ENCODE results near the gene PKN3. TPM values are rescaled to one million over a fixed set of nuclear protein-coding genes. Genes with fewer than 3 reads are reported as not detected.

PKN3 gene
- total RNA-seq, 2 experiments from 2014 or later = 9.3 to 10.7 TPM

- ATAC-seq (no peak), DNase-seq (no peak)
- no peak overlapping the region for H3K27ac Mint-ChIP-seq
- H3K36me3 Mint-ChIP-seq (ENCODE audit: low read depth) = no peaks in the 10 kb centered on the region
- CTCF ChIA-PET = interaction anchor here (0.8 kb wide), 1 partner anchor 11 kb away, joined by 3 read pairs; the partner anchor contains the start of gene PKN3
- H3K4me3 Mint-ChIP-seq = no peak overlapping the region
- intact Hi-C loops (cut with micrococcal nuclease) = no loop called here
- no peak for TF ChIP-seq CTCF (IDR thresholded peaks at IDR 0.05)
- POLR2A ChIA-PET = interaction anchor here (1.1 kb wide), 1 partner anchor 15 kb away, joined by 5 read pairs; no protein-coding TSS in a partner anchor
- H3K9me3 Mint-ChIP-seq = no peaks in the 10 kb centered on the region
- H3K27me3 Mint-ChIP-seq = no peaks in the 10 kb centered on the region
- H3K4me1 Mint-ChIP-seq (ENCODE audit: low read depth) = no peaks in the 10 kb centered on the region
Measured at GRCh38 chr9:128712451-128713410, 10.4 kb downstream of the PKN3 start.

GRCh38 chr9:128713411-128713780, 11.1 kb downstream of the PKN3 start:
- H3K27me3 Mint-ChIP-seq = no peaks in the 10 kb centered on the region
- no peak for TF ChIP-seq CTCF (IDR thresholded peaks at IDR 0.05)
- no peak overlapping the region for H3K27ac Mint-ChIP-seq
- H3K9me3 Mint-ChIP-seq = no peaks in the 10 kb centered on the region
- H3K36me3 Mint-ChIP-seq (ENCODE audit: low read depth) = no peaks in the 10 kb centered on the region
- POLR2A ChIA-PET = interaction anchor here (2.0 kb wide), 1 partner anchor 11 kb away, joined by 10 read pairs; the partner anchor contains the start of gene ZDHHC12
- no peak for DNase-seq
- no peaks in the 10 kb centered on the region for H3K4me1 Mint-ChIP-seq (ENCODE audit: low read depth)
- no peak for ATAC-seq
- CTCF ChIA-PET = no interaction called here
- H3K4me3 Mint-ChIP-seq = no peak overlapping the region
- intact Hi-C loops (cut with micrococcal nuclease) = no loop called here

GRCh38 chr9:128713941-128714573, 11.8 kb downstream of the PKN3 start:
- intact Hi-C loops (cut with micrococcal nuclease) = no loop called here
- ATAC-seq (no peak), DNase-seq (no peak)
- ChIA-PET CTCF (interaction anchor here (1.0 kb wide), 1 partner anchor 10 kb away, joined by 4 read pairs; the partner anchor contains the start of gene ZDHHC12), POLR2A (interaction anchor here (2.0 kb wide), 1 partner anchor 10 kb away, joined by 10 read pairs; the partner anchor contains the start of gene ZDHHC12)
- no peak overlapping the region for H3K27ac Mint-ChIP-seq
- H3K4me1 Mint-ChIP-seq (ENCODE audit: low read depth) = no peaks in the 10 kb centered on the region
- TF ChIP-seq CTCF (IDR thresholded peaks at IDR 0.05) = no peak
- H3K27me3 Mint-ChIP-seq = no peaks in the 10 kb centered on the region
- no peaks in the 10 kb centered on the region for H3K36me3 Mint-ChIP-seq (ENCODE audit: low read depth)
- no peak overlapping the region for H3K4me3 Mint-ChIP-seq
- H3K9me3 Mint-ChIP-seq = no peaks in the 10 kb centered on the region

- intact Hi-C loops (cut with micrococcal nuclease) = no loop called here
- TF ChIP-seq CTCF (IDR thresholded peaks at IDR 0.05) = no peak
- no peak overlapping the region for H3K4me3 Mint-ChIP-seq
- DNase-seq = no peak
- no peak overlapping the region for H3K27ac Mint-ChIP-seq
- H3K36me3 Mint-ChIP-seq (ENCODE audit: low read depth) = no peaks in the 10 kb centered on the region
- H3K27me3 Mint-ChIP-seq = no peaks in the 10 kb centered on the region
- POLR2A ChIA-PET = interaction anchor here (0.6 to 2.0 kb wide), 2 partner anchors 9 to 18 kb away, joined by 3 to 10 read pairs; partner anchors contain the start of gene ZDHHC12
- no peak for ATAC-seq
- no peaks in the 10 kb centered on the region for H3K4me1 Mint-ChIP-seq (ENCODE audit: low read depth)
- CTCF ChIA-PET = interaction anchor here (1.0 kb wide), 2 partner anchors 10 to 19 kb away, joined by 3 to 4 read pairs; partner anchors contain the start of gene ZDHHC12
- no peaks in the 10 kb centered on the region for H3K9me3 Mint-ChIP-seq
Measured at GRCh38 chr9:128714586-128715435, 12.5 kb downstream of the PKN3 start.
